GM12875 (cell line): ENCODE measurements around the gene PLEKHH3.
"Not testable (repeated sequence)": the region's sequence is repeated elsewhere in the genome, so short reads cannot be mapped to it uniquely, and the experiment has no call there.

Source experiments
- H3K4me3 ChIP-seq: one replicate; pipeline ENCODE4 v1.5.1; 2011; ENCODE audit warnings: low read depth, low read length, control low read depth
- CTCF ChIP-seq: IDR thresholded peaks from 2 replicates; pipeline ENCODE4 v1.5.1; 2011; ENCODE audit warnings: low read depth, mild to moderate bottlenecking, control low read depth, inconsistent platforms, low read length, moderate library complexity, borderline replicate concordance; ENCODE audit not compliant: insufficient read depth

Gene PLEKHH3

GRCh38 chr17:42642336-42642735, 34.5 kb downstream of the PLEKHH3 start:
- H3K4me3 ChIP-seq: no peak overlapping the region
- TF ChIP-seq CTCF: no peak

- no peak for TF ChIP-seq CTCF
- no peak overlapping the region for H3K4me3 ChIP-seq
Observed at GRCh38 chr17:42640121-42640520, 36.7 kb downstream of the PLEKHH3 start.

- no peak for TF ChIP-seq CTCF
- H3K4me3 ChIP-seq: no peak overlapping the region
Observed at GRCh38 chr17:42639525-42640113, 37.2 kb downstream of the PLEKHH3 start.

GRCh38 chr17:42632949-42633444, 43.8 kb downstream of the PLEKHH3 start:
- H3K4me3 ChIP-seq: no peak overlapping the region
- no peak for TF ChIP-seq CTCF

GRCh38 chr17:42629411-42630009, 47.3 kb downstream of the PLEKHH3 start:
- no peak for TF ChIP-seq CTCF
- no peak overlapping the region for H3K4me3 ChIP-seq

GRCh38 chr17:42627032-42627764, 49.6 kb downstream of the PLEKHH3 start:
- not testable (repeated sequence) for H3K4me3 ChIP-seq

- H3K4me3 ChIP-seq: no peak overlapping the region
- no peak for TF ChIP-seq CTCF
Observed at GRCh38 chr17:42623732-42624596, 52.8 kb downstream of the PLEKHH3 start.
